T-cell (primary cell): ENCODE measurements around the gene PEX11G. TPM values are rescaled to one million over a fixed set of nuclear protein-coding genes. Genes with fewer than 3 reads are reported as not detected.
A peak's percentile ranks its signal among the peaks of the same experiment; 100 is the strongest.

Source experiments
- ATAC-seq, 4 experiments: fragments of 200-7000 bp in 3 of 4; fragments of 150-1000 bp in 1 of 4; cut with Tn5 transposase; replicated peaks in 1 of 4; 1 replicate in 3 of 4; 2 replicates in 1 of 4; pipeline ENCODE4 v1.10.0; 2021; ENCODE audit warnings: moderate library complexity in 3 of 4, mild to moderate bottlenecking in 2 of 4, moderate number of reproducible peaks in 1 of 4
- CTCF ChIA-PET, 2 donors: fragments of 300-600 bp; sonication (Branson Sonifier 250); formaldehyde crosslinking; loops; one replicate each; lab custom pipeline; 2022; ENCODE audit warnings: antibody characterized with exemption in 2 of 2; lab: Charles Lee
- POLR2A ChIA-PET, 2 donors: fragments of 300-600 bp; sonication (Branson Sonifier 250); formaldehyde crosslinking; loops; one replicate each; lab custom pipeline; 2022; ENCODE audit warnings: antibody characterized with exemption in 2 of 2; lab: Charles Lee
- DNase-seq, 35 experiments: peaks; one replicate each; pipeline versions ENCODE4 v3.0.0 to v3.0.0-alpha.2; 2013 to 2023
- H3K27ac ChIP-seq: one replicate; pipeline ENCODE4 v1.5.1; 2013; ENCODE audit warnings: low read length
- H3K27me3 ChIP-seq, 2 experiments: replicated peaks in 1 of 2; 1 replicate in 1 of 2; 2 replicates in 1 of 2; pipeline versions ENCODE4 v1.6.1 to v1.7.0; 2013; ENCODE audit warnings: low read length in 1 of 2, mixed read lengths in 1 of 2; ENCODE audit not compliant: control insufficient read depth in 2 of 2, insufficient read depth in 2 of 2; ENCODE audit errors: extremely low read depth in 1 of 2
- H3K36me3 ChIP-seq, 2 donors: 1 replicate in 1 of 2; 2 replicates in 1 of 2; pipeline versions ENCODE4 v1.6.1 to v1.7.0; 2013; ENCODE audit warnings: low read length in 1 of 2; ENCODE audit not compliant: control insufficient read depth in 2 of 2, insufficient read depth in 1 of 2; ENCODE audit errors: extremely low read depth in 1 of 2
- H3K4me1 ChIP-seq, 2 experiments: 1 replicate in 1 of 2; 2 replicates in 1 of 2; pipeline versions ENCODE4 v1.6.1 to v1.7.0; 2013; ENCODE audit warnings: low read length in 2 of 2, mixed read lengths in 1 of 2; ENCODE audit not compliant: insufficient read depth in 2 of 2, control insufficient read depth in 1 of 2; ENCODE audit errors: extremely low read depth in 1 of 2
- H3K4me3 ChIP-seq, 2 donors: 1 replicate in 1 of 2; 2 replicates in 1 of 2; pipeline versions ENCODE4 v1.5.1 to v1.7.0; 2013; ENCODE audit warnings: mild to moderate bottlenecking in 2 of 2, low read length in 1 of 2, moderate library complexity in 1 of 2; ENCODE audit not compliant: control insufficient read depth in 1 of 2; ENCODE audit errors: extremely low read depth in 1 of 2
- H3K9me3 ChIP-seq: 2 replicates; pipeline ENCODE4 v1.7.0; 2013
- H3K27ac Mint-ChIP-seq, 2 donors: one replicate each; pipeline ENCODE4 v1.8.0; 2020 to 2021; ENCODE audit warnings: mild to moderate bottlenecking in 2 of 2, mixed read lengths in 2 of 2
- H3K27me3 Mint-ChIP-seq, 2 donors: one replicate each; pipeline ENCODE4 v1.8.0; 2021 to 2022; ENCODE audit warnings: mixed read lengths in 2 of 2
- H3K36me3 Mint-ChIP-seq: one replicate; pipeline ENCODE4 v1.8.0; 2021; ENCODE audit warnings: mixed read lengths
- H3K4me1 Mint-ChIP-seq, 3 donors: one replicate each; pipeline ENCODE4 v1.8.0; 2020 to 2022; ENCODE audit warnings: mixed read lengths in 3 of 3, mild to moderate bottlenecking in 1 of 3
- H3K4me3 Mint-ChIP-seq, 3 donors: one replicate each; pipeline ENCODE4 v1.8.0; 2020 to 2022; ENCODE audit warnings: mild to moderate bottlenecking in 3 of 3, mixed read lengths in 3 of 3, moderate library complexity in 3 of 3
- H3K9me3 Mint-ChIP-seq, 3 donors: one replicate each; pipeline ENCODE4 v1.8.0; 2020 to 2022; ENCODE audit warnings: mixed read lengths in 3 of 3
- WGBS: methylation state at CpG from one replicate; pipeline ENCODE4 v1.1.5; 2013; ENCODE audit warnings: missing lambda C conversion rate; ENCODE audit not compliant: insufficient coverage; 5-methylcytosine and 5-hydroxymethylcytosine counted together
- total RNA-seq, 35 experiments: library from RNA in 6 of 35; stranded (reverse) in 6 of 35; fragments of 120-200 nt in 1 of 35; gene quantifications; one replicate each; pipeline versions ENCODE4 v1.2.1 to v1.2.4 and lab custom pipeline; 2013 to 2026

Gene PEX11G
- total RNA-seq = 1 to 10 TPM in 1 of 5 donors, under 1 TPM in 3, not detected in 1; 0.35 to 1.1 (median 0.67) TPM
- 0.61 TPM for total RNA-seq (2013)
- 0 to 1.3 (median 0.57) reads per million in 29 experiments for total RNA-seq (lab: John Stamatoyannopoulos, UW)

GRCh38 chr19:7488736-7489353, at the start of gene PEX11G:
PEX11G (minus strand) TSS chr19:7489035; CDS start chr19:7489010, 25 bp downstream.
- H3K9me3 ChIP-seq = no peaks in the 10 kb centered on the region
- ChIA-PET POLR2A (interaction anchor here in 1 of 2 donors (0.7 kb wide), 2 partner anchors 165 to 1421 kb away, joined by 3 to 5 read pairs; no protein-coding TSS in a partner anchor), CTCF (interaction anchor here in 1 of 2 donors (0.7 kb wide), 1 partner anchor 129 kb away, joined by 3 read pairs; no protein-coding TSS in a partner anchor)
- Mint-ChIP-seq H3K4me3 (peak within 1 kb of the TSS; percentile 78 to 83 (median 81)), H3K4me1 (peaks cover 10 to 24% (median 16%) of the 10 kb centered on the region in 3 donors), H3K36me3 (no peaks in the 10 kb centered on the region), H3K27ac (peak within 1 kb of the TSS; percentile 55 to 88), H3K27me3 (no peaks in the 10 kb centered on the region), H3K9me3 (no peaks in the 10 kb centered on the region)
- peak within 1 kb of the TSS; percentile 63 to 89 for H3K4me3 ChIP-seq
- no peaks in the 10 kb centered on the region for H3K36me3 ChIP-seq
- peaks cover 0 to 3% of the 10 kb centered on the region in 2 experiments for H3K27me3 ChIP-seq
- peak within 1 kb of the TSS; percentile 32 for H3K27ac ChIP-seq
- WGBS = under 1% methylated on average over 37 of the region's 49 CpGs
- peaks cover 5 to 18% of the 10 kb centered on the region in 2 experiments for H3K4me1 ChIP-seq
- DNase-seq (peak; percentile 73 to 94 (median 86)), ATAC-seq (peak; percentile 92 to 99 (median 97))

DNA sequence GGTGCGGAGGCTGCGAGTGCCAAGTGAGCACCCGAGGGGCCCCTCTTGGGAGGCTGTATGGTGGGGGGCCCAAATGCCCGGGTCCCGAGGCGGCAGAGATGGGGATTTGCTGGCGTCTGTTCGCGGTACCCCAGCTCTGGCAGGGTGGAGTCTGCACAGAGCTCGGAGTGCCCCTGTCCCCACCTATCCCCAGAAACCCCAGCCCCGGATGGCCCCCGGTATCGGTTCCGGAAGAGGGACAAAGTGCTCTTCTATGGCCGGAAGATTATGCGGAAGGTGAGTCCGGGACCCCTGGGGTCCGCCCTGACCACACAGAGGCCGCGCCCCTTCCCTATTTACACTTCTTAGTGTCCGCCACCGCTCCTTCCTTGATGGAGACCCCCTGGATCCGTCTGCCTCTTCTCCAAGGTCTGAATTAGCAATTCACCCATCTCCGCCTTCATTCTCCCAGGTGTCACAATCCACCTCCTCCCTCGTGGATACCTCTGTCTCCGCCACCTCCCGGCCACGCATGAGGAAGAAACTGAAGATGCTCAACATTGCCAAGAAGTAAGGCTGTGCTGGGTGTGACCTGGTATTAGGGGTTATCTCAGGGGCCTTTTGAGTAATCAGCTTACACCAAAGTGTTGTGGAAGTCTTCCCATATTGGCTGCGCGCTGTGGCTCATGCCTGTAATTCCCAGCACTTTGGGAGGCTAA, 47.3 kb upstream of the PEX11G start:
- H3K9me3 Mint-ChIP-seq = no peaks in the 10 kb centered on the region
- H3K36me3 Mint-ChIP-seq = peaks cover 9% of the 10 kb centered on the region
- peaks cover 9 to 32% of the 10 kb centered on the region in 2 experiments for H3K4me1 ChIP-seq
- peaks cover 13 to 22% (median 21%) of the 10 kb centered on the region in 3 donors for H3K4me1 Mint-ChIP-seq
- peak overlapping the region; percentile 96 to 97 for H3K4me3 ChIP-seq
- H3K27ac Mint-ChIP-seq = peak overlapping the region; percentile 79 to 95
- H3K27me3 Mint-ChIP-seq = no peaks in the 10 kb centered on the region
- no peaks in the 10 kb centered on the region for H3K27me3 ChIP-seq
- peak overlapping the region; percentile 90 to 97 (median 91) for H3K4me3 Mint-ChIP-seq
- H3K9me3 ChIP-seq = no peaks in the 10 kb centered on the region
- H3K36me3 ChIP-seq = peaks cover 0 to 19% of the 10 kb centered on the region in 2 donors
- WGBS = 18% methylated on average over 21 of the region's 30 CpGs
- DNase-seq (no peak), ATAC-seq (no peak)
- POLR2A ChIA-PET = no interaction called here
- H3K27ac ChIP-seq = peak overlapping the region; percentile 81
- CTCF ChIA-PET = interaction anchor here (0.5 to 0.7 kb wide), 3 partner anchors 33 to 434 kb away, joined by 3 to 6 read pairs (median 3); no protein-coding TSS in a partner anchor

DNA sequence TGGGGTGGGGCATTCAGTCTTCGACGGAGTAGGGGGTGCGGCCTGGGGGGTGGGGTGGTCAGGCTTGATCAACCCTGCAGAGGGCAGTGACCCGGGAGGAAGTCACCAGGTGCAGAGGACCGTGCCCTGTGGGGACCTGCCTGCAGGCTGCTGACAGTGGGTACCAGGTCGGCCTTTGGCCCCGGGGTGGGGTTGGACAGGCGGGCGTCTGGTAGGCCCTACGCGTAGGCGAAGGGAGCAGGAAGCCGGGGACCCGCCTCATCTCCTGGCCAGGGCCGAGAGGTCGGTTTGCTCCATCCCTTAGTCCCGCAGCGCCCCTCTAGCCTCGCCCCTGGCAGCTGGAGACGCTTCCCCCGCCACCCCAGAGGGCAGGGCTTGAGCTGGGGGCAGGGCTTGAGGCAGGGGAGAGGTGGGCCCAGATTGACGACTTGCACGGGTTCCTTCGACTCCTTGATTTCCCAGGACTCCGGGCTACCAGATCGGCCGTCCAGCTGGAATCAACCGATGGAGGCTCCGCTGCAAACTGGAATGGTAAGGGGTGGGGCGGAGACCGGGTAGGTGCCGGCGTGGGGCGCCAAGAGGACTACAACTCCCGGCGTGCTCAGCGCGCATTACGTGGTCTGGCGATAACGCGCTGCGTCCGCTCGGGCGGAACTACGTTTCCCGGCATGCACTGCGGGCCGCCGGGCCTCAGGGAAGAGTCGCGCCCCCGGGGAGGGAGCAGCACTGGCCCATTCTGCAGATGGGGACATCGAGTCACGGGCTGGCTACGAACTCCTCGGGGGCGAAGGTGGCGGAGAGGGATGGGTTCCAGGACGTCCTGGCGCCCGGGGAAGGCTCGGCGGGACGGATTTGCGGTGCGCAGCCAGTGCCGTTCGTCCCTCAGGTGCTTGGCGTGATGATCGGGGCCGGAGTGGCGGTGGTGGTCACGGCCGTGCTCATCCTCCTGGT, 46.5 kb upstream of the PEX11G start, which contains the start of gene PNPLA6:
Gene PNPLA6, plus strand, starts transcription at position 671 of the 951 bp plus-strand sequence. Its CDS starts 72 bp downstream, at position 743.
- Mint-ChIP-seq H3K27ac (peak within 1 kb of the TSS; percentile 86 to 95), H3K36me3 (peaks cover 9% of the 10 kb centered on the region), H3K9me3 (no peaks in the 10 kb centered on the region), H3K4me3 (peak within 1 kb of the TSS; percentile 90 to 97 (median 91)), H3K27me3 (no peaks in the 10 kb centered on the region), H3K4me1 (peaks cover 13 to 22% (median 21%) of the 10 kb centered on the region in 3 donors)
- ChIA-PET CTCF (interaction anchor here (0.6 to 1.0 kb wide), 3 partner anchors 13 to 334 kb away, joined by 3 to 4 read pairs (median 3); partner anchors contain the start of gene MCOLN1 (in 1 of the 2)), POLR2A (no interaction called here)
- peak within 1 kb of the TSS; percentile 96 to 97 for H3K4me3 ChIP-seq
- peak within 1 kb of the TSS; percentile 81 for H3K27ac ChIP-seq
- peaks cover 9 to 32% of the 10 kb centered on the region in 2 experiments for H3K4me1 ChIP-seq
- peak; percentile 78 to 95 (median 90) for DNase-seq
- 0% methylated on average over 76 of the region's 76 CpGs for WGBS
- peak; percentile 79 to 86 (median 80) for ATAC-seq
- H3K36me3 ChIP-seq = peaks cover 0 to 11% of the 10 kb centered on the region in 2 donors
- no peaks in the 10 kb centered on the region for H3K9me3 ChIP-seq
- no peaks in the 10 kb centered on the region for H3K27me3 ChIP-seq

- Histone ChIP-seq H3K4me1 (peaks cover 9 to 32% of the 10 kb centered on the region in 2 experiments), H3K27me3 (no peaks in the 10 kb centered on the region), H3K27ac (peak overlapping the region; percentile 81), H3K9me3 (no peaks in the 10 kb centered on the region), H3K36me3 (peaks cover 0 to 6% of the 10 kb centered on the region in 2 donors), H3K4me3 (peak overlapping the region; percentile 96 to 97)
- peaks cover 13 to 22% (median 21%) of the 10 kb centered on the region in 3 donors for H3K4me1 Mint-ChIP-seq
- peaks cover 6% of the 10 kb centered on the region for H3K36me3 Mint-ChIP-seq
- POLR2A ChIA-PET = no interaction called here
- H3K4me3 Mint-ChIP-seq = peak overlapping the region; percentile 90 to 97 (median 91)
- ATAC-seq (peak; percentile 15 to 31 (median 17)), DNase-seq (peak in 18 of 35 experiments; percentile 15 to 56 (median 26))
- CTCF ChIA-PET = interaction anchor here in 1 of 2 donors (1.0 to 1.1 kb wide), 2 partner anchors 12 to 335 kb away, joined by 3 read pairs; no protein-coding TSS in a partner anchor
- H3K27ac Mint-ChIP-seq = peak overlapping the region; percentile 73 to 86
- H3K9me3 Mint-ChIP-seq = no peaks in the 10 kb centered on the region
- H3K27me3 Mint-ChIP-seq = no peaks in the 10 kb centered on the region
- 0% methylated on average over 22 of the region's 27 CpGs for WGBS
Observed at GRCh38 chr19:7534531-7535046, 45.8 kb upstream of the PEX11G start.

GRCh38 chr19:7533925-7534480, 45.2 kb upstream of the PEX11G start:
- Histone ChIP-seq H3K36me3 (peaks cover 0 to 6% of the 10 kb centered on the region in 2 donors), H3K4me3 (peak overlapping the region; percentile 96 to 97), H3K4me1 (peaks cover 9 to 32% of the 10 kb centered on the region in 2 experiments), H3K27ac (peak overlapping the region; percentile 81), H3K9me3 (no peaks in the 10 kb centered on the region), H3K27me3 (no peaks in the 10 kb centered on the region)
- Mint-ChIP-seq H3K27ac (peak overlapping the region; percentile 73 to 86), H3K36me3 (peaks cover 8% of the 10 kb centered on the region), H3K4me3 (peak overlapping the region; percentile 90 to 97 (median 91)), H3K9me3 (no peaks in the 10 kb centered on the region), H3K4me1 (peaks cover 13 to 22% (median 21%) of the 10 kb centered on the region in 3 donors), H3K27me3 (no peaks in the 10 kb centered on the region)
- 0% methylated on average over 30 of the region's 41 CpGs for WGBS
- CTCF ChIA-PET = interaction anchor here in 1 of 2 donors (1.1 kb wide), 1 partner anchor 11 kb away, joined by 3 read pairs; no protein-coding TSS in a partner anchor
- peak; percentile 70 to 90 (median 81) for DNase-seq
- POLR2A ChIA-PET = no interaction called here
- ATAC-seq = peak; percentile 57 to 64 (median 61)
